Middle frontal gyrus (tissue), 1 donor: ENCODE results near the gene USH1C.

Experiments
- DNase-seq: peaks from one replicate; pipeline ENCODE4 v3.0.0-alpha.2; 2015; ENCODE audit warnings: low spot score; ENCODE audit errors: extremely low spot score

The USH1C gene

DNA sequence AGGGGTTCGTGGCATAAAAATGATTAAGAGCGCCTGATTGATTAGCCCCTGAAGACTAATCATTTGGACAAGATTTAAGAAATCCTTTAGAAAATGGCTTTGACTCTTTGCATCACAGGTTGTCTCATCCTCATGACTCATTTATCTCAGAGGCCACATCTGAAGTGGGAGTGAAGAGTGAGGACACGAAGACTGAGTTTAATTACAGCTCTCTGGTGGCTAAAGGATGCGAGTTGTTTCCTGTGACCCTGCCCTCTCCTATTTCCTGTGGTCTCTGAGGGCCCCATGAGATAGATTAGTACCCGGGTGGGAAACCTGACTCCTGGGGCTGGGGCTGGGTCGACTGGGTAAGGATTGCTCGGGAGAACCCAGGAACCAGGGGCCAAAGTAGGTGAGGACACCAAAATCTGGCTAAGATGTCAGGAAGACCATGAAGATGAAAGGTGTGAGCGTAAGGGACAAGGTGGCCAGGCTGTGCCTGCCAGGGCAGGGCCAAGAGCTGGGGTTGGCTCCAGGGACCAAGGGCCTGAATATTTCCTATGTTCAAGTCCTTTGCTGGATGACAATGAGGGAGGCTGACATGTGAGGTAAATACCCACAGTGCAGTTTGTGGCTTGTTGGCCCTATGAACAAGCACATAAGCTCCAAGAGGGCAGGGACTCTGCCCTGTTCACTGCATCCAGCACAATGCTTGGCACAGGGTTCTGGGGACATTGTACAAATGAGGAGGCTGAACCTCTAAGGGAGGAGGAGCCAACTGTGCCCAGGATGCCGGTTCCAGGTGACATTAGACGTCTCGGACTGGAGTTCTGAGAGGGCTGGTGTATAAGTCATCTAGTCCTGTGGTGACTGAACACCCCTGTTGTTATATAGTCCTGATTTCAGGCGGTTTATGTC, 6.5 kb upstream of the USH1C start:
- no peak for DNase-seq

DNA sequence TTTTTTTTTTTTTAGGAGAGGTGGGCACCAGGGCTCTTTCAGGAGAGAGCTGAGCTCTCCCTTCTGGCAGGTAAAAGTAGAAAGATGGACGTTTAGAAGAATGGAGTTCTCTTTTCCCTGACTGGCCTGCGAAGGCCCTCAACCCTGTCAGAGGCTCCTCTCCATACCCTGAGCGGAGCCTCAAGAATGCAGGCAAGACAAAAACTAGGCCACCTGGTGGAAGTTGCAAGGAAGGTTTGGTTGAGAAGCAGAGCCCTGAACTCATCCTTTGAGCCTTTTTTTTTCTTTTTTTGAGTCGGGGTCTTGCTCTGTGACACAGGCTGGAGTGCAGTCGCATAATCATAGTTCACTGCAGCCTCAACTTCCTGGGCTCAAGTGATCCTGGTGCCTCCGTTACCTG, 4.2 kb upstream of the USH1C start:
- DNase-seq = no peak

DNA sequence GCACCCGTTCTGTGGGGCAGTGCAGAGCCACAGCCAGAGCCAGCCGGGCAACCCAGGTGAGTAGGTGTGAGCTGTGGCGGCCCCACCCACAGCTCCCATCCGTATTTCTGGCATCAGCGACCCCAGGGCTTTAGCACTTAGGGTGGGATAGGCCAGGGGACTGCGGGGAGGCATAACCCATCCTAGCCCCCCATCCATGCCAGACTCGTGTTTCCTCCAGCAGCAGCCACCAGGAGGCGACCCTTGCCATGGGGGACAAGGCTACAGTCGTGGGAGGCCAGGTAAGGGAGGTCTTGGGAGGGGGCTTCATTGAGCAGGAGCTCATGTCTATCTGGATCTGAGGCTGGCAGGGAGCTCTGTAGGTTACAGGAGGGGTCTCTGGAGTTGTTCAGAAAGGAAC, 3.7 kb upstream of the USH1C start:
- no peak for DNase-seq

DNA sequence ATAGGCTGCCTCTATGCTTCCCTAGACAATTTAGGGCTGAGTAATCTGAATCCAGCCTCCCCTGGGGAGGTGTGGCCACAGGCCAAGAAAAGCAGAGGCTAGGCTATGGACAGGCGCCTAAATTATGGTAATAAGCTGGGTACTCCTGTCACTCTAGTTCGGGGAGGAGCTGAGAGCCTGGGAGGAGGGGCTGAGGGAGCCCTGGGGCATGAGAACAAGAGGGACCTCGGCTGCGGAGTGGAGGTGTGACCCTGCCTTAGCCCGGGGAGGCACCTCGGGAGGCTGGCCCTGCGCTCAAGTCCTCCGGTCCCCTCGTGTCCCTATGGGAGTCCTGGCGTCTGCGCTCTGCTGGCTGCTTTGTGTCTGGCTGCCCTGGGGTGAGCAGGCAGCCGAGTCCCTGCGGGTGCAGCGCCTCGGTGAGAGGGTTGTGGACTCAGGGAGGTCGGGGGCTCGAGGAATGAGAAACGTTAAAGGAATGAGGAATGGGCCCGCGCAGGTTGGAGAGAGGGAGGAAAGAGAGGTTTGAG, 2.9 kb upstream of the USH1C start, which contains the start of gene OTOG:
TSS of gene OTOG (plus strand) at position 209 of the 527 bp plus-strand sequence. CDS start at position 323, 114 bp downstream.
- no peak for DNase-seq

DNA sequence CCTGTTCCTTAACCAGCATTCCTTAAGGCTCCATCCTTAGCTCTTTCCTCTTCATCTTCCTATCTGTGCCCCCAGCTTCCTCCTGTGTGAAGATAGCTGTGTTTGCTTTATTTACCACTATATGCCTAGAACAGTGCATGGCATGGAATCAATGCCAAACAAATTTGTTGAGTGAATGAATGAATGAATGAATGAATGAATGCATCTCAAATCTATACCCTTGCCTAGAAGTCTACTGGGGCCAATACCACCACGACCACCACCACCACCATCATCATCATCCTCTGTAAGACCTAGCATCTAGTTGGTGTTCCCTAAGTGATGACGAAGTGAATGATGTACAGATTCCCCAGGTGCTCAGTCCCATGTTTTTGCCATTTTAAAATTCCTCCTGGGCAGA, 2.0 kb upstream of the USH1C start:
- DNase-seq = no peak

DNA sequence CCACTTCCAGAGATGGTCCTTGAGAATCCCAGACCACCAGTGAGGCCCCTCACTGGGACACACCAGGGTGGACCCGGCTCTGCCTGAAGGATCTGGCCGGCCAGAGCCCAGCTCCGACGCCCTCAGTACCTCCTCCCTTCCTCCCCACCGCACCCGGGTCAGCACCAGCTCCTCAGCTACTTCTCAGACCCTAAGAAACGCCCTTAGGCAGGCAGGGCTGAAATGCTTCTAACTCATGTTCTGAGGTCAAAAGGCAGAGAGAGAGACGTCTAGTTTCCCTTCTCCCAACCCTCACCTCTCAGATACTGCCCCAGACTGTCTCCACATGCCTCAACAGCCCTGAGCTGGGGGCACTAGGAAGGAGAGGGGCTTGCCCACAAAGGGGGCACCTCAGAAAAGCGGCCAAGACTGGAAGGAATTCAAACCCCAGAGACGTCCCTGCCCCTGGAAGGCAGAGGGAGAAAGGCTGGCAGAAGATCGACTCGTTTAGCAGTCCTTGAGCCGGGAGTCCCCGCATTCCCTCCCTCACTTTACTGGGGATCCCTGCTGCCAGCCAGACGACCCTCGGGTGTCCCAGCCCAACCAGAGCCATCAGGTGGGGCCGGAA, 539 bp downstream of the USH1C start:
- no peak for DNase-seq

DNA sequence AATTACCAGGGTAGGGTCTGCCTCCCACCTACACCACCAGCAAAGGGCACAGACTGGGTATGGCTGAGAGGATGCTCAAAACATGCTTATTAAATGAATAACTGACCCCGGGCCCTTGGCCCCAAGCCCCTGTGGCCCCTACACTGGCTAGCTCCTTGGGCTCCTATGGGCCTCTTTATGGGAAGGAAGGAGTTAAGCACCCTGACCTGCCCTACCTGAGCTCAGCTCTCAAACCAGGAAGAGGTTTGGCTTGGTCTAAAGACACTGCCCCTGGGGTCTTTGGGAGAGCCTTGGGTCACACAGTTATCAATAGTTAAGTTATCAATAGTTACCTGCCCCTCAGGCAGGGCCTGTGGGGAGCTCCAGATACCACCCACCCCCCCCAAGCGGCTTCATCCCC, 1.2 kb downstream of the USH1C start:
- DNase-seq = no peak

DNA sequence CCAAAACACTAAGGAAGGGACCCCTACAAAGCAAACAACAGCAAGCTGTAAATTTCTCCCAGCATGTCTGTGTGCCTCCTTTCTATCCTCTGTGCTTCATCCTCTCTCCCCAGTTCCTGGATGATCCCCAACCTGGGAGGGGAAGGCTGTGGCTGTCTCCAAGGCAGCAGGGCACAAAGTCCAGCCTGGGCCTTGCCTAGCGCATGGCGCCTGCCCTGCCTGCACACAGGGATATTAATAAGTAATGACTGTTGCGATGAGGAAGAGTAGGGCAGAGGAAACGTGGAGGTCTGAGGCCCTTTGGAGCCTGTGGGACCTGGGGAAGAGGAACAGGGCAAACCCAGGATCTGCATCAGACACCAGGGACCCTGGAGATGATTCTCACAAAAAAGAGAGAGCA, 2.0 kb downstream of the USH1C start:
- DNase-seq = no peak

DNA sequence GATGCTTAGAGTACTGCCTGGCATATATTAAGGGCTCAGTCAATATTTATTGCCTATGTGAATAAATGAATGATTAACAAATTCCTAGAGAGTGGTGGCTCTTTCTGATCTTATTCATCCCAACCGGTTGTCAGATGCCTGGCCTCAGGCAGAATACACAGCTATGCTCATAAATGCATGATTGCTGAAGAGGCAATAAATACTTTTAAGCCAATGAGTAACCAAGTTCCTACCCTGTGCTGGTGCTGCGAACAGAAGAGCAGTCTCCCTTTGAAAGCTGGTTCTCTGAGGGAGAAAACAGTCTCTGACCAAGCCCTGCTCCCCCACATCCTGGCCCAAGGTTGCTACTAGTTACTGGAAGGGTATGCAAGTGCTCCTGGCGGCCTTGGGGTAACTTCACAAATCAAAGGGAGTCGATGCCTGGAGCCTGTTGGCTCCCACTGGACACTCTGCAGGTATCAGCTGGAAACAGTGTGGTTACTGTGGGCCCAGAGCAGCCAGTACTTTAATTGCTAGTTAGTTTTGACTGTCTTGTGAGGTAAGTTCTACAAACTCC, 2.8 kb downstream of the USH1C start:
- no peak for DNase-seq

DNA sequence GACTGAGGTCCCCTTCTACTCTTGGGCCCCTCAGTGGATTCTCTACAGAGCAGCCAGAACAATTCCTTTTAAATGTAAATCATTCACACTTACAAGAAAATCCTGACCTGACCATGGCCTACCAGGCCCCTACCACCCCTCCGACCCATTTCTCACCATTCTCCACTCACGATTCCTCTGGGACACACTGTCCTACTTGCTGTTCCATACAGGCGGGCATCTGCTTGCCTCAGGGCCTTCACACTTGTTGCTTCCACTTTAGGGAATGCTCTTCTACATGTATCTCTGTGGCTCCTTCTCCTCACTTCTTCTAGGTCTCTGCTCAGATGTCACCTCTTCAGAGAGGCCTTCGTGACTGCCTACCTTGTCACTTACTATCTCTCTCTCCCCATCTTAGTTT, 3.4 kb downstream of the USH1C start:
- no peak for DNase-seq

DNA sequence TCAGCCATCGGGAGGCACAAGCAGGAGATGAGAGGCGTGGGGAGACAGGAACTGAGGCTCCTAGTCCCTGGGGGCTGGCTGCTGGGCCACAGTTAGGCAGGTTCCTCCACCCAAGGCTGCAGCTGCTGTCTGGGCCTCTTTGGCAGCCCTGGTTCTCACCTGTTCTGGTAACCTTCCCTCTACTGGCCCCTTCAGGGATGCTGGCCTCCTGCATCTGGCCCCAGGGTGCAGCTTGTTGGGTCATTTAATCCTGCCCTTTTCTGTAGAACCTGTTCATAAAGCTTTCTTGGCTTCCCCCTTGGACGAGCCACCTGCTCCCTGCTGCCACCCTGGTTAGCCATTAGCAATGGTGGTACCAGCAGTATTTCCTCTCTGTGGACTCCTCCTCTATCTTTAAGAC, 5.5 kb downstream of the USH1C start:
- DNase-seq = no peak

DNA sequence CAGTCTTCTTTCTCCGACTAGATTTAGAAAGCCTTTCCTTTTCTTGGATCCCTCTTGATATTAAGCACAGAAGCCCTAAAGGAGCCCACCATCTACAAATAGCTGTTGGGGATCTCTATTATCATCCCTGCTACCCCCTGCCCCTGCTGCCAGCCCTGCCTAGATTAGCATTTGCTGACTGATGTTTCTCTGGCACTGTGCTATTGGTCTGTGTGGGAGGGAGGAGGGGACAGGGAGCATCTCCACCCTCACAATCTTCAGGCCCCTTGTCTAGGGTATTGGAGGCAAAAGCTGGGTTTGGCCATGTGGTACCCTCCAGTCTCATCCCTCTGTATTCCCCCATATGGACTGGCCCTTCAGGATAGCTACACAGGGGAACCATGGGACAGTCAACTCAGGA, 6.2 kb downstream of the USH1C start:
- no peak for DNase-seq

DNA sequence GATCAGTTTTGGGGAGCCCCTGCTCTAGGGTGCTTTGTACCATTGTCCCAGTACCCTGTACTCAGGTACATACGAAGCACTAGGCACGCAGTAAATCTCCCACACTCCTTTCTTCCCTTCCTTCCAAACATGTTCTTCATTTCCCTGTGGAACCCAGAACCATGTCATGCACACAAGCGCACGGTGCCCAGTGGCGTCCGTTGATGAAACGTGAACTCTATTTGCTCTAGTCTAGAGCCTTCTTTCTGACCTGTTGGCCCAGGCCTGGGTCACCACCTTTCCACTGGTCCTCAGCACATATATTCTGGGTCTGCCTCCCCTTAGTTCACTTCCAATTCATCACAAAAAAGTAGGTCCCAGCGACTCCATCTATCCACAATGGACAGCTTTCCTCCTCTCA, 7.0 kb downstream of the USH1C start:
- no peak for DNase-seq

DNA sequence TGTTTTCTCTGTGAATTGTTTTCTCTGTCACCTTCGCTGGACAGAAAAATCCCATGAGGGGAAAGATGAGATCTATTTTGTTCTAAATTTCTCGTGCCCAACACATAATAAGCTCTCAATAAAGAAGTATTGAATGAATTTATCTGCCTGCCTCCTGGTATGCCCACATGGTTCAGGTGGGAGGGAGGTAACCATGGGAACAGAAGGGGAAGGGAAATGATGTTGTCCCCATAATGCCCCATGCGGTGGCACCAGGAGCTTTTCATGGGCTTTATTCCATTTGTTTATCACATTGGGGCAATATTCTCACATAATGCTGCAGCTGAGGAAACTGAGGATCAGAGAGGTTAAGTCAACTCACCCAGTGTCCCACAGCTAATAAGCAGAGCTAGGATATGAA, 8.7 kb downstream of the USH1C start:
- no peak for DNase-seq

DNA sequence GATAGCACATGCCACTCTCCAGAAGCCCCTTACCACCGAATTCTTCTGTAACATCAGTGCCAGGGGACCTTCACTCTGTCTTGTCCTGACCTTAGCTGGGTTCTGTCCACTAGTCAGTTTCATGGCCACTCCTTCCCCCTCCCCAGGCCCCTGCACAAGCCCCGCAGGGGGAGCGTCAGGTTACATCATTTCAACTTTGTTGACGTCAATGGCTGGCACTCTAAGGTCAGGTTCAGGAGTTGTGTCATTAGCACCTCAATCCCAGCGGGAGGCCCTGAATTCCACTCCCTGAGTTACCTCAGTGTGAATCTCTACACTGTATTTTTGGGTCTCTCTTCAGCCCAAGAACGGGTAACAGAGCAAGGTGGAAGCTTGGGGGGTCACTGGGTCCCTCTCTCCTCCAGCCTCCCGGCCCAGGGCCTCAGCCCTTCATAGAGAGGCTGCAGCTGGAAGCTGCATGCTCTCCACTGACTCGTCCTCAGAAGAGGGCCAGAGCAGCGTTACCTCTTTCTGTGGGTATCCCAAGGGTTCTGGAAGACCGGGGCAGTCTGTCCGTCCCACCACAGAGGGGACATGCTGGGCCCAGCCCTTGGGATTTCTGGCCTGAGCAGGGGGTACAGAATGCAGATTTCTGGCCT, 10.3 kb downstream of the USH1C start:
- no peak for DNase-seq

DNA sequence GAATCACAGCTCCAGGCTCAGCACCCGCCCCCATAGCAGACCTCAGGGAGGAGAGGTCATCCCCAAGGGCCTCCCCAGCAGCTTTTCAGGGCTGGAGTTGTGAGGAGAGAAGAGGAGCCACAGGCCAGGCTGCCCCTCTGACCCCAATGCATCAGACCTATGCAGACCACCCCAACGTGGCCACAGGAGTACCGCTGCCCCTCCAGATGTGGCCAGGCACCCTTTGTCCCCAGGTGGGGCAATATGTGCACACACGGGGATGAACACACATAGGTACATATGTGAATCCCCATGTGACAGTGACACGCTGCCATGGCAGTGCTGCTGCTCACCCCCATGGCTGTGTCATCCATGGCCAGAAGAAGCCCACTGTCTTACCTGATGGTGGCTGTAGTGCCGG, 10.9 kb downstream of the USH1C start:
- DNase-seq = no peak

DNA sequence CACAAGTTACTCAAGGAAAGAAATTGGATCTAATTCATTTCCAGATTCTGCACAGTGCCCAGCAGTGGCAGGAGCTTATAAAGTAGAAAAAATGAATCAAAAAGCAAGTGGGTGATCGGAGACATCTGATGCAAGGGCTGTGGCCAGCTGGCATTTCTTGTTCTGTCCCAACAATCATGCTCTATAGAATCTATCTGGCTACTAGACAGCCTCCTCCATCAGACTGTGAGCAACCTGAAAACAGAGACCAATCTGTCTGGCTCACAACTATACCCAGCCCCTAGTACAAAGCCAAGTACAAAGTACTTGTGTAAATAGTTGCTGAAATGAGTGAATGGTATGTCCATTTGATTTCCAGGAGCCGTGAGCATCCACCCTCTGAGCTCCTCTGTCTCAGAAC, 11.4 kb downstream of the USH1C start:
- DNase-seq = no peak

DNA sequence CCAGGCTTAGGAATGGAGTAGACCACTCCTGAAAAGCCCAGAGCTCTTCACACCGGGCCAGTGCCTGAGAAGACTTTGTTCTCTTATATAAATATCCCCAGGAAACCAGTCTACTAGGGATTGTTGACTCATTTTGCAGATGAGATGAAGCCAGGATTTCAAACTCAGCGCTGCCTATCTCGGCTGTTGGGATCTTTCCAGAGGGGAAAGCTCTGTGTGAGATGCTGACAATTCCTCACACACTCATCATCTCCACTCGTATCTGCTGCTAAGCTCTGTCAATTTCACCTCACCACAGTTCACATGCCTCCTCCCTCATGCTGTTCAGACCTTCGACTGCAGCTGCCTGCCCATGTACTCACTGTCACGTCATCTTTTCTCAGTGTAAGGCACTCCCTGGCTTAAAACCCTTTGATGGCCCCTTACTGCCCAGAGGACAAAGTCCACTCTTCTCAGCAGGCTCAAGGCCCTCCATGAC, 12.5 kb downstream of the USH1C start:
- peak; percentile 14 for DNase-seq

DNA sequence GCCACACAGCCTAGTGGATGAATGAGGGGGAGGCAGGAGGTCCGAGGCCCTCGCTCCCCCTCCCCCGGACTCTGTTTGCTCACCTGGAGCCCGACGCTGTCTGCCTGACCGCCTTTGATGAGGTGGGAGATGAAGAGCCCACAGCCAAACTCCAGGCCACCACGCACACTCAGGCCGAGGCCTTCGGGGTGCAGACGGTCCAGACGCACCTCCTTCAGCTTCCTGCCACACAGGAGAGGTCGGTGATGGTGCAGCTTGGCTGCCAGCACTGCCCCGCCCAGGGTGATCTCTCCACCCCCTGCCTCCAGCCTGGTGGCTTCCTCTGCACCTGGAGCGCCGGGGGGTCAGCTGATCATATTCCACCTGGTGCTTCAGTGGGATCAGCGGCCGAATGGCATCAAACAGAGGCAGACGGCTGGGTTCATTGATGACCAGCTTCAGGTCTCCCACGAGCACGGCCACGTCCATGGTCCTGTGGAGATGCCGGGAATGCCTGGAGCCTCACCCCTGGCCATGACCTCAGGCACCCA, 13.1 kb downstream of the USH1C start:
- DNase-seq = no peak

DNA sequence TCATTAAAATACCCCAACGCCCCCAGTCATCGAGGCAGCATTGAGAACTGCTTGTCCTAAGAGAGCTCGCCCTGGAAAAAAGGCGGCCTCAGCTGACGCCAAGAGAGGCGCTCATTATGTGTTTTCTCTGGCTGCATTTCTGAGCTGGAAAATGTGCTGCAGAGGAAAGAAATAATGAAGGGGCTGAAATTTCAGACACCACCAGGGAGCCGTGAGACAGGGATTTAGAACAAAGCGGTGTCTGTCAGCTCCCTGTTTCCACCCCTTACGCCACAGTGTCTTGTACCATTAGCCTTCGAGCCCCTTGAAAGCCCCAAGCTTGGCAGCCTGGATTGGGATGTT, 14.4 kb downstream of the USH1C start:
- DNase-seq = no peak
